Fibroblast of lung (primary cell): ENCODE measurements around the gene CIAO2A. TPM values are rescaled to one million over a fixed set of nuclear protein-coding genes. Genes with fewer than 3 reads are reported as not detected.

Experiments used
- DNase-seq, 2 donors: peaks; one replicate each; pipeline versions ENCODE4 v3.0.0 to v3.0.0-alpha.2; 2010; ENCODE audit warnings: low read depth in 2 of 2
- H2AFZ ChIP-seq: 2 replicates; pipeline ENCODE4 v1.5.1; 2012; ENCODE audit warnings: low read length, control low read depth, inconsistent platforms
- H3K27ac ChIP-seq: 2 replicates; pipeline ENCODE4 v1.5.1; 2011; ENCODE audit warnings: low read length, control low read depth; ENCODE audit not compliant: insufficient read depth
- H3K27me3 ChIP-seq: 2 replicates; pipeline ENCODE4 v1.5.1; 2011; ENCODE audit warnings: mild to moderate bottlenecking, low read length; ENCODE audit not compliant: control insufficient read depth, insufficient read depth
- H3K36me3 ChIP-seq: 2 replicates; pipeline ENCODE4 v1.5.1; 2011; ENCODE audit warnings: low read length; ENCODE audit not compliant: control insufficient read depth, insufficient read depth
- H3K4me1 ChIP-seq: 2 replicates; pipeline ENCODE4 v1.5.1; 2011; ENCODE audit warnings: low read length; ENCODE audit not compliant: control insufficient read depth, insufficient read depth; ENCODE audit errors: extremely low read depth
- H3K4me2 ChIP-seq: 2 replicates; pipeline ENCODE4 v1.5.1; 2011; ENCODE audit warnings: low read length, control low read depth; ENCODE audit not compliant: insufficient read depth; ENCODE audit errors: extremely low read depth
- H3K4me3 ChIP-seq, 4 experiments: fragments of 200-600 bp in 1 of 4; sonication (generic) in 1 of 4; replicated peaks in 1 of 4; 2 replicates each; pipeline ENCODE4 v1.5.1; 2011 to 2016; ENCODE audit warnings: low read length in 4 of 4, low read depth in 3 of 4, mild to moderate bottlenecking in 3 of 4, control low read depth in 2 of 4, inconsistent platforms in 1 of 4, mixed read lengths in 1 of 4; ENCODE audit not compliant: insufficient read depth in 1 of 4; ENCODE audit errors: control extremely low read depth in 1 of 4
- H3K79me2 ChIP-seq: 2 replicates; pipeline ENCODE4 v1.5.1; 2012; ENCODE audit warnings: mild to moderate bottlenecking, low read length, inconsistent platforms; ENCODE audit not compliant: control insufficient read depth, insufficient read depth
- H3K9ac ChIP-seq: 2 replicates; pipeline ENCODE4 v1.5.1; 2011; ENCODE audit warnings: mild to moderate bottlenecking, low read length, control low read depth; ENCODE audit not compliant: insufficient read depth
- H3K9me3 ChIP-seq: 2 replicates; pipeline ENCODE4 v1.5.1; 2012; ENCODE audit warnings: low read depth, low read length; ENCODE audit not compliant: control insufficient read depth, insufficient read depth
- H4K20me1 ChIP-seq: 2 replicates; pipeline ENCODE4 v1.5.1; 2011; ENCODE audit warnings: low read length; ENCODE audit not compliant: control insufficient read depth, insufficient read depth; ENCODE audit errors: extremely low read depth
- EZH2 ChIP-seq: IDR thresholded peaks from 2 replicates; pipeline ENCODE4 v1.5.1; 2012; ENCODE audit warnings: low read length, control low read depth, mild to moderate bottlenecking; ENCODE audit errors: missing control alignments
- polyA plus RNA-seq, 2 donors: library from polyadenylated mRNA; depleted of rRNA in 1 of 2; stranded (reverse) in 1 of 2; unstranded in 1 of 2; fragments of >200 nt; gene quantifications; 2 replicates each; pipeline ENCODE4 v1.2.1, GENCODE V29; 2011 to 2012; ENCODE audit warnings: missing spikeins in 1 of 2
- total RNA-seq: library from RNA; depleted of rRNA; stranded (reverse); fragments of >200 nt; gene quantifications from 2 replicates; pipeline ENCODE4 v1.2.1, GENCODE V29; 2014
- TF ChIP-seq, protein P1 (sequence below), 2 donors: IDR thresholded peaks in 1 of 2; conservative IDR thresholded peaks in 1 of 2; 1 replicate in 1 of 2; 2 replicates in 1 of 2; pipeline ENCODE4 v1.5.1; 2011 to 2012; ENCODE audit warnings: low read length in 2 of 2, control low read depth in 1 of 2, inconsistent platforms in 1 of 2, low read depth in 1 of 2, mild to moderate bottlenecking in 1 of 2

Gene CIAO2A
- total and polyA plus RNA-seq, 2 donors (not counting 1 experiment from before 2014, with no cell fraction given): 48.7 to 59.1 TPM

DNA sequence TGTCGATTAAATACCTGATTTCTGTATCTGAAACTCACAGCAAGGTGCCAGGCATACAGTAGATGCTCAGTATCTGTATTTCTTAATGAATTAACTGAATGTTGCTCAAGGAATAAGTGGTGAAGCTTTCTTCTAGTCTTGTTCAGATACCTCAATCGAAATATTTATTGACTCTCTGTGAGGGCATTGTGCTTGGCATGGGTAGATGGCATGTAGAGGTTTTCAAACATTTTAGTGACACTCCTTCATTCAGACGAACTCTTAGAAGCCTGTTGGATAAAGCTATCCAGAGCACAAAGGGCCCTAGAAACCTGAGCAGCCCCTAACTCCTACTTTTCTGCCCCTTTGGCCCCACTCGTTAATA lies 1.8 kb upstream of the CIAO2A start:
- H3K4me2 ChIP-seq: peak overlapping the region; percentile 28
- no peaks in the 10 kb centered on the region for H3K36me3 ChIP-seq
- no peaks in the 10 kb centered on the region for H3K9me3 ChIP-seq
- no peak for DNase-seq
- H4K20me1 ChIP-seq: no peaks in the 10 kb centered on the region
- peak overlapping the region; percentile 79 for H2AFZ ChIP-seq
- H3K4me1 ChIP-seq: peaks cover 5% of the 10 kb centered on the region
- no peaks in the 10 kb centered on the region for H3K27me3 ChIP-seq
- H3K4me3 ChIP-seq: peak overlapping the region in 2 of 4 experiments; percentile 39 to 78
- H3K9ac ChIP-seq: no peak overlapping the region
- peak overlapping the region; percentile 43 for H3K27ac ChIP-seq
- TF ChIP-seq, protein P1, sequence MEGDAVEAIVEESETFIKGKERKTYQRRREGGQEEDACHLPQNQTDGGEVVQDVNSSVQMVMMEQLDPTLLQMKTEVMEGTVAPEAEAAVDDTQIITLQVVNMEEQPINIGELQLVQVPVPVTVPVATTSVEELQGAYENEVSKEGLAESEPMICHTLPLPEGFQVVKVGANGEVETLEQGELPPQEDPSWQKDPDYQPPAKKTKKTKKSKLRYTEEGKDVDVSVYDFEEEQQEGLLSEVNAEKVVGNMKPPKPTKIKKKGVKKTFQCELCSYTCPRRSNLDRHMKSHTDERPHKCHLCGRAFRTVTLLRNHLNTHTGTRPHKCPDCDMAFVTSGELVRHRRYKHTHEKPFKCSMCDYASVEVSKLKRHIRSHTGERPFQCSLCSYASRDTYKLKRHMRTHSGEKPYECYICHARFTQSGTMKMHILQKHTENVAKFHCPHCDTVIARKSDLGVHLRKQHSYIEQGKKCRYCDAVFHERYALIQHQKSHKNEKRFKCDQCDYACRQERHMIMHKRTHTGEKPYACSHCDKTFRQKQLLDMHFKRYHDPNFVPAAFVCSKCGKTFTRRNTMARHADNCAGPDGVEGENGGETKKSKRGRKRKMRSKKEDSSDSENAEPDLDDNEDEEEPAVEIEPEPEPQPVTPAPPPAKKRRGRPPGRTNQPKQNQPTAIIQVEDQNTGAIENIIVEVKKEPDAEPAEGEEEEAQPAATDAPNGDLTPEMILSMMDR (conservative IDR thresholded peaks at IDR 0.05 in 1 of 2, IDR thresholded peaks at IDR 0.05 in 1 of 2; ENCODE audit: low read depth in 1 of 2, low read length in 2 of 2): no peak
- no peak for TF ChIP-seq EZH2
- peaks cover 63% of the 10 kb centered on the region for H3K79me2 ChIP-seq

DNA sequence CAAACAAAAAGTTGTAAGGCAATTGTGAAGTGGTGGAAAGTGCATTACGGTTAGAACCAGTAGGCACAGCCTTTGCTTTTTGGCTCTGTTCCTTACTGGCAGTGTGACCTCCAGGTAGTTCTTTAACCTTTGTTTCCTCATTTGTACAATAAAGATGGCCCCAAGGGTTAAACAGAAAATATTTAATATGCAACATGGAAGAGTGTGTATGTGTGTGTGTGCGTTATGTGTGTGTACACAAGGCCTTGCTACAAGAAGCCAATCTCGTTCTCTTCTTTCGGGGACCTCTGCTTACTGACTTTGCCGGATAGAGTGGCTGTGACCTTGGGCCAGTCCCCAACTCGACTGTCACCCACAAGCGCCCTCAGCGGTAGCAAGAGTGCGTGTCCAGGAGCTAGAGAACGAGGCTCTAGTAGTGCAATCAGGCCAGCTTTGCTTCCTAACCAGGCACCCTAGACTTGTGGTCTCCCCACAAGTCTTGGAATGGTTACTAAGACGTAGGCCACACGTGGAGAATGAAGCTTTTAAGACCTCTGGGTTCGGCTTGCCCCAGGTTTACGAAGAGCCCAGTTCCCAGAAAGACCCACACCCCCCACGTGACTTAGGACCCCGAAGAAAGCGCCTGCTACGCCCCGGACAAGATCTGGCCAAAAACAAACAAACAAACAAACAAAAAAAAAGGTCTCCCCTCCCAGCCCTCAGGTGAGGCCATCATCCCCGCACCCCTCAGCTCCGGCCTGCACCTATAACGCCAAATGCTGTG lies 593 bp downstream of the CIAO2A start:
- Histone ChIP-seq H2AFZ (peak overlapping the region; percentile 80), H3K9ac (peak overlapping the region; percentile 72), H3K79me2 (peaks cover 44% of the 10 kb centered on the region), H4K20me1 (no peaks in the 10 kb centered on the region), H3K4me3 (peak overlapping the region; percentile 67 to 89 (median 80)), H3K9me3 (no peaks in the 10 kb centered on the region), H3K27me3 (no peaks in the 10 kb centered on the region), H3K4me1 (peaks cover 5% of the 10 kb centered on the region), H3K36me3 (peaks cover 2% of the 10 kb centered on the region), H3K4me2 (peak overlapping the region; percentile 84), H3K27ac (peak overlapping the region; percentile 92)
- TF ChIP-seq, protein P1 (conservative IDR thresholded peaks at IDR 0.05 in 1 of 2, IDR thresholded peaks at IDR 0.05 in 1 of 2; ENCODE audit: low read depth in 1 of 2, low read length in 2 of 2): peak in 1 of 2 donors; percentile 20
- TF ChIP-seq EZH2: no peak
- peak; percentile 61 to 80 for DNase-seq

DNA sequence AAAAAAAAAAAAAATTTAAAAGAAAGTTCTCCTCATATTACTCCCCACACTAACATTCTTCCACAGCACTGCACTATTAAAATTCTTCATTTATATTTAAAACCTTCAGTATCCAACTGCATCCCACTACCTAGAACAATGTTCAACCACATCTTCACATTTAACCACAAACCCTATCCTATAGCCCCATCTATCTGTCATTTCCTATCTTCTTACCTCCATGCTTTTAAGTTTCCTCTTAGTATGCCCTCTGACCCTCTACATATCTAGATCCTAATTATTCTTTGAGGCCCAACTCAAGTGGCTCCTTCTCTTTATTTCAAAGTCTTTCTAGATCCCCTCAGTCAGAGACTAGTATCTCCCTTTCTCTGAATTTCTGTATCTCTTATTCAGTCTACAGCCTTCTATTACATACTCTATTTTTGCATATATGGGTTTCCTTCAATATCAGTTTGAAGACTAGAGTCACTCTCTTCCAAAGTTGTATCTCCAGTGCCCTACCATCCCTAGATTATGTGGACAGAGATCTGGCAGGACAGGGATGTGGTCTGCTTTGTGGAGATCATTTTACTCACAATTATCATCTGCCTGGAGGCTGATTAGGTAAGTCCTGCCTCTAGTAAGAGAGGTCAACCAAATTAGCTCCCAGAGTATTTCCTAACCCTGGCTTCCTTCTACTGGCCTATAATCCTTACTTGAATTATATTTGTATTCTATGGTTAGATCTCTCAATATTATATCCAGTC lies 1.4 kb downstream of the CIAO2A start:
- Histone ChIP-seq H3K27ac (no peak overlapping the region), H3K9ac (no peak overlapping the region), H3K79me2 (peaks cover 36% of the 10 kb centered on the region), H3K4me3 (peak overlapping the region in 3 of 4 experiments; percentile 67 to 89 (median 86)), H2AFZ (no peak overlapping the region), H3K9me3 (no peaks in the 10 kb centered on the region), H4K20me1 (no peaks in the 10 kb centered on the region), H3K36me3 (peaks cover 5% of the 10 kb centered on the region), H3K4me2 (peak overlapping the region; percentile 84), H3K27me3 (no peaks in the 10 kb centered on the region), H3K4me1 (peaks cover 2% of the 10 kb centered on the region)
- DNase-seq: no peak
- TF ChIP-seq, protein P1 (conservative IDR thresholded peaks at IDR 0.05 in 1 of 2, IDR thresholded peaks at IDR 0.05 in 1 of 2; ENCODE audit: low read depth in 1 of 2, low read length in 2 of 2): peak in 1 of 2 donors; percentile 8
- no peak for TF ChIP-seq EZH2
